Measurements from ENCODE around the gene PPP1R18. TPM values are rescaled to one million over a fixed set of nuclear protein-coding genes. Genes with fewer than 3 reads are reported as not detected.

PPP1R18 gene
- total and polyA plus RNA-seq, 9 of the 15 experiments (the other 6 are each of a cell fraction or from before 2014, with no cell fraction given), result 12.0 to 99.2 (median 42.6) TPM

- TF ChIP-seq FOXJ2 (tag; IDR thresholded peaks at IDR 0.05), result no peak
- no peak for TF ChIP-seq ZNF785 (CRISPR knock-in tag; IDR thresholded peaks at IDR 0.05)
- 0 out of 2 replicates have a peak, but pooled peaks have one; percentile 15 for TF ChIP-seq ZBTB1 (CRISPR knock-in tag; IDR thresholded peaks at IDR 0.05; ENCODE audit: borderline replicate concordance, low read depth)
- no peak for TF ChIP-seq TCF15 (CRISPR knock-in tag; IDR thresholded peaks at IDR 0.05)
- TF ChIP-seq MYBL2 (IDR thresholded peaks at IDR 0.05; ENCODE audit: low read depth), result no peak
- TF ChIP-seq MYBL2 (CRISPR knock-in tag; IDR thresholded peaks at IDR 0.05; ENCODE audit: borderline replicate concordance), result no peak
- peak in 1 of 2 experiments; percentile 59; a peak in 1 of 4 replicates for TF ChIP-seq RCOR1 (IDR thresholded peaks at IDR 0.05; ENCODE audit: borderline replicate concordance in 1 of 2, low read depth in 2 of 2, low read length in 2 of 2)
- no peak for TF ChIP-seq C11orf30 (IDR thresholded peaks at IDR 0.05; ENCODE audit: low read depth)
- TF ChIP-seq CEBPZ (IDR thresholded peaks at IDR 0.05; ENCODE audit: borderline replicate concordance, low read depth, low read length), result no peak
- peak; percentile 63 for TF ChIP-seq SMARCA4 (IDR thresholded peaks at IDR 0.05)
- TF ChIP-seq CHD4 (IDR thresholded peaks at IDR 0.05; ENCODE audit: insufficient read depth, insufficient replicate concordance, low read depth, low read length, poor library complexity, severe bottlenecking), result no peak
- TF ChIP-seq ZNF586 (CRISPR knock-in tag; conservative IDR thresholded peaks at IDR 0.05), result no peak
- TF ChIP-seq THAP7 (CRISPR knock-in tag; IDR thresholded peaks at IDR 0.05), result no peak
- peak; percentile 33 for TF ChIP-seq SAP30 (IDR thresholded peaks at IDR 0.05; ENCODE audit: borderline replicate concordance, insufficient read depth, low read depth, low read length, poor library complexity, severe bottlenecking)
- peak; percentile 60; the same call in 1 of the 2 replicates for TF ChIP-seq NFIC (IDR thresholded peaks at IDR 0.05)
- TF ChIP-seq HOMEZ (CRISPR knock-in tag; IDR thresholded peaks at IDR 0.05), result no peak
- no peak for TF ChIP-seq ZNF778 (CRISPR knock-in tag; IDR thresholded peaks at IDR 0.05)
- peak; percentile 83 for TF ChIP-seq FIP1L1 (IDR thresholded peaks at IDR 0.05; ENCODE audit: low read depth, low read length, poor library complexity, severe bottlenecking)
Measured at GRCh38 chr6:30686908-30687658, 638 bp upstream of the PPP1R18 start (continued).
